Measurements from ENCODE around the gene CHM.
"Not testable (repeated sequence)": the region's sequence is repeated elsewhere in the genome, so short reads cannot be mapped to it uniquely, and the experiment has no call there.

Gene CHM

DNA sequence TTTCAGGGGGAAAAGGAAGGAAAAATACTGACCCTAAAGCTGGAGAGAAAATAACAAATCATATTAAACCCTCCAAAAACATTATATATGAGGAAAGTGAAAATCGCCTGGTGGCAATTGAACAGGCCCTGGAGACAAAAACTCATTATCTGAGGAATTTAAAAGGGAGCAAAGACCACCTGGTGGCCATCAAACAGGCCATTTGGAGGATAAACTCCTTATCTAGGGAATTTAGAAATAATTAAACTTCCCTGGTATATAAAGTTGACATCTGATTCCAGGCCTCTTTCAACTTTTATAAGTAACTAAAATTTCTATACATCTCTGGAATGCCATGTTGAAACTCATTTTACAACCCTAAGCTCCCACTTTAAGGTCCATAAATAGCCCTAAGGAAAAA, 35.2 kb downstream of the CHM start:
- Histone ChIP-seq H3K4me1 (ENCODE audit: control insufficient read depth in 1 of 2, insufficient read depth in 1 of 2, low read depth in 1 of 2, low read length in 1 of 2) (peaks cover 0 to 3% of the 10 kb centered on the region in 2 experiments), H3K27me3 (no peaks in the 10 kb centered on the region), H3K27ac (no peak overlapping the region), H3K36me3 (no peaks in the 10 kb centered on the region), H3K9me3 (no peaks in the 10 kb centered on the region), H3K4me3 (ENCODE audit: low read depth in 1 of 2, low read length in 1 of 2) (no peak overlapping the region)
- TF ChIP-seq, protein P1, sequence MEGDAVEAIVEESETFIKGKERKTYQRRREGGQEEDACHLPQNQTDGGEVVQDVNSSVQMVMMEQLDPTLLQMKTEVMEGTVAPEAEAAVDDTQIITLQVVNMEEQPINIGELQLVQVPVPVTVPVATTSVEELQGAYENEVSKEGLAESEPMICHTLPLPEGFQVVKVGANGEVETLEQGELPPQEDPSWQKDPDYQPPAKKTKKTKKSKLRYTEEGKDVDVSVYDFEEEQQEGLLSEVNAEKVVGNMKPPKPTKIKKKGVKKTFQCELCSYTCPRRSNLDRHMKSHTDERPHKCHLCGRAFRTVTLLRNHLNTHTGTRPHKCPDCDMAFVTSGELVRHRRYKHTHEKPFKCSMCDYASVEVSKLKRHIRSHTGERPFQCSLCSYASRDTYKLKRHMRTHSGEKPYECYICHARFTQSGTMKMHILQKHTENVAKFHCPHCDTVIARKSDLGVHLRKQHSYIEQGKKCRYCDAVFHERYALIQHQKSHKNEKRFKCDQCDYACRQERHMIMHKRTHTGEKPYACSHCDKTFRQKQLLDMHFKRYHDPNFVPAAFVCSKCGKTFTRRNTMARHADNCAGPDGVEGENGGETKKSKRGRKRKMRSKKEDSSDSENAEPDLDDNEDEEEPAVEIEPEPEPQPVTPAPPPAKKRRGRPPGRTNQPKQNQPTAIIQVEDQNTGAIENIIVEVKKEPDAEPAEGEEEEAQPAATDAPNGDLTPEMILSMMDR (IDR thresholded peaks at IDR 0.05), result no peak

DNA sequence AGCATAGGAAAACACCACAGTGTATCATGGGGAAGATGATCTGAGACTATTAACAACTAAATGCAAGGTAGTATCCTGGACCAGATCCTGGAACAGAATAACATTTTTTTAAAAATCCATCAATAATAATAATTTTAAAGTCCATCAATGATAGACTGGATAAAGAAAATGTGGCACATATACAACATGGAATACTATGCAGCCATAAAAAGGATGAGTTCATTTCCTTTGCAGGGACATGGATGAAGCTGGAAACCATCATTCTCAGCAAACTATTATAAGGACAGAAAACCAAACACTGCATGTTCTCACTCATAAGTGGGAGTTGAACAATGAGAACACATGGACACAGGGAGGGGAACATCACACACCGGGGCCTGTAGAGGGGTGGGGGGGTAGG, 37.6 kb downstream of the CHM start:
- not testable (repeated sequence) for H3K27ac ChIP-seq; H3K4me1 ChIP-seq (ENCODE audit: control insufficient read depth in 1 of 2, insufficient read depth in 1 of 2, low read depth in 1 of 2, low read length in 1 of 2); H3K4me3 ChIP-seq (ENCODE audit: low read depth in 1 of 2, low read length in 1 of 2); H3K27me3 ChIP-seq; H3K9me3 ChIP-seq; H3K36me3 ChIP-seq

DNA sequence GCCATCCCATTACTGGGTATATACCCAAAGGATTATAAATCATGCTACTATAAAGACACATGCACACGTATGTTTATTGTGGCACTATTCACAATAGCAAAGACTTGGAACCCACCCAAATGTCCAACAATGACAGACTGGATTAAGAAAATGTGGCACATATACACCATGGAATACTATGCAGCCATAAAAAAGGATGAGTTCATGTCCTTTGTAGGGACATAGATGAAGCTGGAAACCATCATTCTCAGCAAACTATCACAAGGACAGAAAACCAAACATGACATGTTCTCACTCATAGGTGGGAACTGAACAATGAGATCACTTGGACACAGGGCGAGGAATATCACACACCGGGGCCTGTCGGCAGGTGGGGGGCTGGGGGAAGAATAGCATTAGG, 39.5 kb downstream of the CHM start:
- not testable (repeated sequence) for H3K9me3 ChIP-seq; H3K27ac ChIP-seq; H3K4me1 ChIP-seq (ENCODE audit: control insufficient read depth in 1 of 2, insufficient read depth in 1 of 2, low read depth in 1 of 2, low read length in 1 of 2); H3K36me3 ChIP-seq; H3K27me3 ChIP-seq; H3K4me3 ChIP-seq (ENCODE audit: low read depth in 1 of 2, low read length in 1 of 2)

DNA sequence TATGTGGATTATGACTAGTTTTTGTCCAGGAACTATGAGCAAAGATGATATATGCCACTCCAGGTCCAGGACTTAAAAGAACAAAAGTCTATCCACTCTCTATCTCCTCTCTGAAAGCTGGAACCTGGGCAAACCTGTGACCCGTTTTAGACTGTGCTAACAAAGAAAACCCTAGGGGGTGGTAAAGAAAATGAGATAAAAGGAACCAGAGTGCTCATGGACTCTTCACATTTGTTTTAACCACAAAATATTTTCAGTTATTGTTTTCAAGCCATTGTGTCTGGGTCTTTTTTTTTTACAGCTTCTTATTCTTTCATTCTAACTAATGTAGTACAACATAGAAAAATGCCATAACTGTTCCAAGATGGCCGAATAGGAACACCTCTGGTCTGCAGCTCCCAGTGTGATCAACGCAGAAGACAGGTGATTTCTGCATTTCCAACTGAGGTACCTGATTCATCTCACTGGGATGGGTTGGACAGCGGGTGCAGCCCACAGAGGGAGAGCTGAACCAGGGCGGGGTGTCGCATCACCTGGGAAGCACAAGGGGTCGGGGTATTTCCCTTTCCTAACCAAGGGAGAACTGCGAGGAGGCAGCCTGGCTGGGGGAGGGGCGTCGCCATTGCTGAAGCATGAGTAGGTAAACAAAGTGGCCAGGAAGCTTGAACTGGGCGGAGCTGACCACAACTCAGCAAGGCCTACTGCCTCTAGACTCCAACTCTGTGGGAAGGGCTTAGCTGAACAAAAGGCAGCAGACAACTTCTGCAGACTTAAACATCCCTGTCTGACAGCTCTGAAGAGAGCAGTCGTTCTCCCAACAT, 45.1 kb downstream of the CHM start:
- Histone ChIP-seq H3K4me3 (ENCODE audit: low read depth in 1 of 2, low read length in 1 of 2) (no peak overlapping the region), H3K4me1 (ENCODE audit: control insufficient read depth in 1 of 2, insufficient read depth in 1 of 2, low read depth in 1 of 2, low read length in 1 of 2) (peaks cover 0 to 4% of the 10 kb centered on the region in 2 experiments), H3K27me3 (no peaks in the 10 kb centered on the region), H3K36me3 (no peaks in the 10 kb centered on the region), H3K9me3 (no peaks in the 10 kb centered on the region), H3K27ac (no peak overlapping the region)
- TF ChIP-seq, protein P1 (IDR thresholded peaks at IDR 0.05), result no peak

DNA sequence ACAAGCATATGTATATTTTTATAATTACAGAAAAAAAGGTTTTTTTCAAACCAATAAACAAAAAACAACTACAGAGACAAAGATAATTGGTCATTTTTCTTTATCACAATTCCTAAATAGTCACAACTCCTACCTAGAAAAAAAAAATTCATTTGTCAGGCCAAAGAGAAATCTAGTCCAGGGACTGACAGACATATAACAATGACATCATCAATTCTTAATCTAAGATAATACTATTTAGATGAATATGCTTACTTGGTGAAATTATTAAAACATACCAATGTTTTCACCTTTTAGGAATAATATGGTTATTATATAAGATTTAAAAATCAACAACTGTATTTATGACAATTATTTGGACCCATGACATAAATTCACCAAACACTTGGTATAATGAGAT, 48.4 kb downstream of the CHM start:
- TF ChIP-seq, protein P1 (IDR thresholded peaks at IDR 0.05), result no peak
- Histone ChIP-seq H3K27me3 (no peaks in the 10 kb centered on the region), H3K4me3 (ENCODE audit: low read depth in 1 of 2, low read length in 1 of 2) (no peak overlapping the region), H3K36me3 (no peaks in the 10 kb centered on the region), H3K27ac (no peak overlapping the region), H3K9me3 (no peaks in the 10 kb centered on the region), H3K4me1 (ENCODE audit: control insufficient read depth in 1 of 2, insufficient read depth in 1 of 2, low read depth in 1 of 2, low read length in 1 of 2) (peaks cover 0 to 11% of the 10 kb centered on the region in 2 experiments)

DNA sequence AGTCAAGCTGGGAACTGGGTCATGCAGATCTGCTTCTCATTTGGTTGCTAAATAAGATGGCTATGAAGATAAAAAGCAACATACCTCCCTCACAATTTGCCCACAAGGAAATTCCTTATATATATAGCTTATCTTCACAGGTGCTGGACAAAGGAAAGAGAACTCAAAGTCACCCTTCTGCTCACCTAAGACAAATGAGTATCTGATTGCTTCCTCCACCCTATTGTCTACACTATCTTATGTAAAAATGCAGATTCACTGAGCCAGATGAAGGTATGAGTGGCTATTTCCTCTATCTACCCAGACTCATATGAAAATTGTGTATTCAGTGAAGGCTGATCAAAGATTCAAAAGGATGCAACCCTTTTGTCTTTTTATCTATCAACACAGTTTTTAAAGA, 50.8 kb downstream of the CHM start:
- Histone ChIP-seq H3K9me3 (no peaks in the 10 kb centered on the region), H3K4me1 (ENCODE audit: control insufficient read depth in 1 of 2, insufficient read depth in 1 of 2, low read depth in 1 of 2, low read length in 1 of 2) (peaks cover 0 to 7% of the 10 kb centered on the region in 2 experiments), H3K36me3 (no peaks in the 10 kb centered on the region), H3K27me3 (no peaks in the 10 kb centered on the region), H3K4me3 (ENCODE audit: low read depth in 1 of 2, low read length in 1 of 2) (no peak overlapping the region), H3K27ac (no peak overlapping the region)
- TF ChIP-seq, protein P1 (IDR thresholded peaks at IDR 0.05), result no peak
